Hematopoietic multipotent progenitor cell treated with erythropoietin and hydrocortisone succinate and interleukin-3 and kit ligand, for 17 days (in vitro differentiated cells): ENCODE results near the gene RPUSD3.
A peak's percentile ranks its signal among the peaks of the same experiment; 100 is the strongest.
"Not testable (repeated sequence)": the region's sequence is repeated elsewhere in the genome, so short reads cannot be mapped to it uniquely, and the experiment has no call there.

Source experiments
- DNase-seq: peaks from one replicate; pipeline ENCODE4 v3.0.0-alpha.2; 2015; ENCODE audit warnings: low spot score

Gene RPUSD3

DNA sequence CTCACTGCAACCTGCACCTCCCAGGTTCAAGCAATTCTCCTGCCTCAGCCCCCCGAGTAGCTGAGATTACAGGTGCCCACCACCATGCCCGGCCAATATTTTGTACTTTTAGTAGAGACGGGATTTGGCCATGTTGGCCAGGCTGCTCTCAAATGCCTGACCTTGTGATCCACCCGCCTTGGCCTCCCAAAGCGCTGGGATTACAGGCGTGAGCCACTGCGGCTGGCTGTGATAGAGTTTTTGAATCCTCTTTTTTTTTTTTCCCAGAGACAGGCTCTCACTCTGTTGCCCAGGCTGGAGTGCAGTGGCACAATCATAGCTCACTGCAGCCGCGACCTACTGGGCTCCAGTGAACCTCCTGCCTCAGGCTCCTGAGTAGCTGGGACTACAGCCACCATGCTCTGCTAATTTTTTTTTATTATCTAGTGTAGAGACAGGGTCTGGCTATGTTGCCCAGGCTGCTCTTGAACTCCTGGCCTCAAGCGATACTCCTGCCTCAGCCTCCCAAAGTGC lies 21.4 kb upstream of the RPUSD3 start:
- not testable (repeated sequence) for DNase-seq

DNA sequence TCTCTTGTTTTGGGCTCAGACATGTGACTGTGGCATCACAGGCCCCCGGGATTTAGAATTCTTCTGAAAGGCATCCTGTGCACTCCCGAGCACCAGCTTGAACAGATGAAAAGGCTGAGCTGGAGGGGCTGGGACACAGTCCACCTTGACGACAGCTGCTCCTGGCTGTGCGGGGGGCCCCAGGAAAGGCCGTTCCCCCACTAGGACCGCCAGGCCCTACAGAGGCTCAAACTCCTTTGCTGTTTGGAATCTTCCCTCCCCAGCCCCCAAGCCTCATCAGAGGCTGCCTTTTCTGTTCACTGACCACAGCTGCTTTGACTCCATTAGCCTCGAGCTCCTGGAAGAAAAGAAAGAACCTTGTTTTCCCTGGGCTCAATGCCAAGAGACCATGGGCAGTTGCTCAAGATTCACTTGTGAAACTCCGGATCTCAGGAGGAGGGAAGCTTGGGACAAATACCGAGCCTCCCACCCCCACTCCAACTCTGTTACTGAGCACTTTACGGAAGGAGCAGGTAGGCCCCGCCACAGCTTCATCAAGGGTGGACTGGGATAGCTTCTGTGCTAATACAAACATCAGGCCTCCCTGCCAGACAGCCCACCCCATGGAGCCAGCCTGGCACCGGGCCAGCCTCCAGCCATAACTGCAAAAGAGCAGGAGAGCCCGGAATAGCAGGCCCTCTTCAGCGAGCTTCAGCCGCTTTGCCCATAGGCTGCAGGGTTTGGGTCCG lies 20.6 kb upstream of the RPUSD3 start:
- DNase-seq = no peak

DNA sequence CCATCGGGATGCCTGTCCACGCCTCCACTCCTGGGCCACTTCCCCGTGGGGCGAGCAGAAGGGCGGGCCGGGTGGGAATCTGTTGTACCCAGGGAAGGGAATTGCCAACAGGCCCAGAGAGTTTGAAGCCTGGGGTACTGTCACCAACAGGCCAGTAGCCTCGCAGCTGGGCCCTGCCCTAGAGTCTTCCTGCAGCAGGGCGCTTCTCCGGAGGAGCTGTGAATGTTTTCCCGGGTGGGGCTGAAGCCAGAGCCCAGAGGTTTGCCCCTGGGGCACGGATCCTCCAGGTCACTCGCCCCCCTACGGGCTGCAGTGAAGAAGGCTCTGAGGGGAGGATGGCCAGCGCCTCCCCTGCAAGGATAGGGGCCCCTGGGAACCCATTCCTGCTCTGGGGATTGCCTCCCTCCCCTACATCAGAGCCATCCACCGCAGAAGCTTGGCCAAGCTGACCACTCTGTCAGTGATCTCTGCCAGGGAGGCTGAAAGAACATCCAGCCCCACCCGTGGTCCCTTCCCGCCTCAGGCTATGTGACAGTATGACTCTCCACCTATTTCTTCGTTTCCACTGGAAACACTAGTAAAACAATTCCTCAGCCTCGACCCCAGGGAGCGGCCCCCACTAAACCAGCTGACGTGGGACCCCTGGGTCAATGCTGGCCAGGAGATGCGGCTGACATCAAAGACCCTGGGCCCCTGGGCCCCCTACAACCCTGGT lies 19.4 kb upstream of the RPUSD3 start:
- no peak for DNase-seq

DNA sequence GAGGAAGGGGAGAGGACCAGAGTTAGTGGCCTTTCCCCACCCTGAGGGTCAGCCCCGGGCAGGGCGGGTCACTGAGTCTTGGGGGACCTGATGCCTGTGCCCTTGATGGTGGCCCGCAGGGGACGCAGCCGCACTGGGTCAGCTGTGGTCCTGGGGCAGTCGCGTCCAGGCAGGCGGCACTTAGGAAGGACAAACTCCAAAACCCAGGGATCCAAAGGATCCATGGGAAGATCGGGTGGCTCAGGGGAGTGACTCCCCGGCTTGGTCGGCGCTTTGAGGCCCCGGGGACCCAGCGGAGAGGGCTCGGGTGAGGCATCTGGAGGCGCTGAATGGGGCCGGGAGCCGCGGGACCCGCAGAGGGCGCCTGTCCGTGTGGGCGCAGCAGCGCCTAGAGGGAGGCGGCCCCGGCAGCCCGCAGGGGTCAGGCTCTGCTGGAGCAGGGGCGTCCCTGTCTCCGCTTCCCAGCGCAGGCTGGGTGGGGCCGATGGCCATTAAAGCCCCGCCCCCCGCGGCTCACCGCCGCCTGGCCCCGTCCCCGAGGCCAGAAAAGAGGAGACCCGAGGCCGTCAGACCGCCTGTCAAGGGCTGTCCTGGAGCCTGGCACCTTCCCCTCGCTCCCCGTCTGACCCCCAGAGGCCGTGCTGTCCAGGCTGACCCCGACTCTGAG lies 18.7 kb upstream of the RPUSD3 start:
- no peak for DNase-seq

DNA sequence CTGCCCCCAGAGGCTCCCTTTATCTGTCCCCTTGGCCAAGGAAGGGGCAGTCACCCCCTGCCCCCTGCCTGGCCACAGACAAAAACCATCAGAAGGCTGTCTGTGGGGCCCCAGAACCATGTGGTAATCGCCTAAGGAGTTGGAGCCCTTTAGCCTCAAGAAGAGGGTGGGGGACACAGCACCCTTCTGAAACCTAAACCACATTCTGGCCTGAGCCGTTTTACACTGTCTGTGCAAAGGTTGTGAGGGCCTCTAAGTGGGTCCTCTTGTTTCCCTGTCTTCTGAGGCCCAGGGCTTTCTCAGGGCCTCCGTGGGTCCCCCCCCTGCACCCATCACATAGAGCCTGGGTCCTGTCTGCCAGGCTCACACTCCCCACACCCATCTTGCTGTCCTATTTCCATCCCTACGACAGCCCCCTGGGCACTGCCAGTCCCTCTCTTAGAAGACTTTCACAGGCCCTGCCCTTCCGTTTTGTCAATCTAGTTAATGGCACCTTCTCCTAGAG lies 17.9 kb upstream of the RPUSD3 start:
- DNase-seq = no peak

DNA sequence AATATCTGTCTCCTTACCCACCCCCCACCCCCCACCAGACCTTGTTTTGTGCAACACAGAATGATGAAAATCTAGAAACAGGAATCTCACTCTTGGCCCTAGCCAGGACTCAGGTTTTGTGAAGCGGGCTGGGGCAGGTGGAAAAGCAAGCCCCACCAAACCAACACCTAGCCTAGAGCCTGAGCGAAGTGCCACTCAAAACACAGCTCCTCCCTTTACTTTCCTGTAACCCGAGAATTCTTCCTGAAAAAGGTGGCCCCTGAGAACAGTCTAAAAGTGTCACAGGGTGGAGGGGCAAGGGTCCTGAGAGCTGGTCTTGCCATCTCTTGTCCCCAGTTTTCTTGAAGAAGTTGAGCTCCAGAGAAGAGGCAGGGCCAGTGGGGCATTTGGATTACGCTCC lies 17.4 kb upstream of the RPUSD3 start:
- no peak for DNase-seq

DNA sequence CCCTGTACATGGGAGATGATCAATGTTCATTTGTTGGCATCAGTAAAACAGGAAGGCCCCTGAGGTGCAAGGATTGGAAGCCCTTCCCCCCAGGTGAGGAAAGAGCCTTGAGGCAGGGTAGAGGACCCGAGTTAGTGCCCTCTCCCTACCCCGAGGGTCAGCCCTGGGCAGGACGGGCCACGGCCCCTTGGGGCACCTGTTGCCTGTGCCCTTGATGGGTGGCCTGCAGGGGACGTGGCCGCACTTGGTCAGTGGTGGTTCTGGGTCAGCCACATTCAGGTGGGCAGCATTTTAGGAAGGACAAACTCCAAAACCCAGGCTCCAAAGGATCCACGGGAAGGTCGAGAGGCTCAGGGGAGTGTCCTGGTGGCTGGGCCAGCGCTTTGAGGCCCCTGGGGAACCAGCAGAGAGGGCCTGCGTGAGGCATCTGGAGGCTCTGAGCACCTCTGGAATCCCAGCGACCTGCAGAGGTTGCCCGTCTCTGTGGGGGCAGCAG lies 15.8 kb upstream of the RPUSD3 start:
- DNase-seq = no peak

DNA sequence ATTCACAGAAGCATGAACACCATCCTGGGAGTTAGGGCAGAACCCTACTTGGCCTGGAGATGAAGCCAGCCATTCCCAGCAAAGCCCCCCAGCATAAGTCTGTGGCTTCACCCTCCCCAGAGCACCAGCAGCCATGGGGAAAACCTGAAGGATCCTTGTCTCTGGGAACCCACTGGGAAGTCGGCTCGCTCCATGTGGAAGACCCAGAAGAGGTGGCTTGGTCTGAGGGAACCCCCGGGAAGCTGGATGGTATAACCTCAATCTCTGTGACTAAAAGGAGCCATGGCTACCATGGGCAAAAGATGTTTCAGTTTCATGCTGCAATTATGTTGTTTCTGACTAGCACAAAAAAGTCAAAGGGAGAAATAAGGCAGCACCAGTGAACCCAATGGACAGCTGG lies 11.8 kb upstream of the RPUSD3 start:
- DNase-seq = no peak

DNA sequence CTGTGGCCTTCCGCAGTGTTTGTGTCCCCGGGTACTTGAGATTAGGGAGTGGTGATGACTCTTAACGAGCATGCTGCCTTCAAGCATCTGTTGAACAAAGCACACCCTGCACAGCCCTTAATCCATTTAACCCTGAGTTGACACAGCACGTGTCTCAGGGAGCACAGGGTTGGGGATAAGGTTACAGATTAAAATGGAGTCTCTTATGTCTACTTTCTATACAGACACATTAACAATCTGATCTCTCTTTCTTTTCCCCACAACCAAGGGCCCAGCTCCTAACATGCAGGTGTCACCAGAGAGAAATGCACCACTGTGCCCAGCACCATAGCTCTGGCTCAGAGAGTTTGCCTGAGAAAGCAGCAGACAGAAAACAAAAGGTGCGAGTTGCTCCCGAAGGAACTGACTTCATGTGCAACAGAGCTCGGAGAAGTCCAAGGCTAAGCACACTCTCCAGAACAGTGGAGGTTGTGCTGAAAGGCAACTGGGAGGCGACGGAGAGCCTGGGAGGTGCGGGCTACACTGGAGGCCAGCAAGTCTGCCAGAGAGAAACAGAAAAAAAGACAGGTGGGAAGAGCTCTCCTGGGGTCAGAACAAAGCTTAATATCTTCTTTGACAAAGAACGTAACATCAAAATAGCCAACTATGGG lies 10.6 kb upstream of the RPUSD3 start:
- DNase-seq = not testable (repeated sequence)

DNA sequence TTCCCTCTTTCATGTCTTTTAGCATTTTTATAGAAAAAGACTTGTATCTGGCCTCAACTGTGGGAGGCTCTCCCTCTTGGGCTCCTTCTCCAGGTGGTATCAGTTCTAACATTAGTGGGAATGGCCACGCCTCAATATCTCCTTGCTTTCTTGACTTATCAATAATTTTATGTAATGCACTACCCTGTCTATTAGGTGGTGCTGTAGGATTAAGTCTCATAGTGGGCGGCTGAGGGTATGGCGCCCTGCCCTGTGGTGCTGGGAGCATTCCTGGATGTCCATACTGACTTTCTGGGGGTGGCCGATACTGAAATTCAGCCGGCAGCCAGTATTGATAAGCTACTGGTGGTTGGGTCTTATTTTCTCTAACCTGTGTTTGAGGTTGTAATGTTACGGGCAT lies 8.7 kb upstream of the RPUSD3 start:
- no peak for DNase-seq

DNA sequence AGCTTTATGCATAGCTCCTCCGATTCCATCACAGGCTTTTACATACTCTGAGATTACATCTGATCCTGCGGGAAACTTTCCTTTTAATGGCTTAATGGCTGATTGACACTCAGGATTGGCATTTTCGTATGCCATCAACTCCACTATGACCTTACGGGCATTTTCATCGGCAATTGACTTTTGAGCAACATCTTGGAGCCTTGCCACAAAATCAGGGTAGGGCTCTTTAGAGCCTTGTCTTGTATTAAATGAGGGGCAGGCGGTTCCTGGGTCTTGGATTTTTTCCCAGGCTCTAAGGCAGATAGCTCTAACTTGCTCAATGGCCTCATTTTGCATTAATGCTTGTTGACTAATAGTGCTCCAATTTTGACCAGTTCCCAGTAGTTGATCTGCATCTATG lies 8.1 kb upstream of the RPUSD3 start:
- DNase-seq = not testable (repeated sequence)

DNA sequence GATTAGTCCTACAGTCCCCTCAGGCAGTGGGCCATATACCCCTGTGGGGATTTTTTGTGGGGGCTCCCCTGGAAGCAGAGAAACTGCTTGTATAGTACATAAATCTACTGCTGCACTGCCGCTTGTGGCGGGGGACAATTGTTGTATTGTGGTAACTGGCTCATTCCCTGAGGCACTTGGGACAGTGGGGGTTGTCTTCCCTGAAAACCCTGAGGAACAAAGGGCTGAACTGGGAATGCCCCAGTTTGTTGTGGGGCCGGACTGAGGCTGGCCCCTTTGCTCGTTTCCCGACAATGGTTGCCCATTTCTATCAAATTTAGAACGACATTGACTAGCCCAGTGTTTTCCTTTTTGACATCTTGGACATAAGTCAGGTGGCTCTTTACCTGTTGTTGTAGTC lies 7.6 kb upstream of the RPUSD3 start:
- not testable (repeated sequence) for DNase-seq

DNA sequence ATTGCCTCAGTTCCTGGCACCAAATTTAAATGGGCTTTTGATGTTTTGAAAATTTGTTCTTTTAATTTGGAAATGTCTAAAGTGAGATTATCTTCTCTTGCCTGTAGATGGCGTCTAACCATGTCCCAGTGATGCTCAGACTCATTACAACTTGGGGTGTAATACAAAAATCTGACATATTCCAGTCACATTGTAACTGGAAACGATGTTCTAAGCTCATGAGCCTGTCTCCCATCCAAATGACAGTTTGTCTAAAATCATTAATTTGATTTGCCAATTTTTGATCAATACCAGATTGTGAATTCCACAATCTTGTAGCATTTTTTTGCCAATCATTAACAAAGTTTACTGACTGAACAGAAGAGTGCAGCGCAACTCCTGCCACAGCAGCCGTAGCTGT lies 5.1 kb upstream of the RPUSD3 start:
- DNase-seq = peak; percentile 38

DNA sequence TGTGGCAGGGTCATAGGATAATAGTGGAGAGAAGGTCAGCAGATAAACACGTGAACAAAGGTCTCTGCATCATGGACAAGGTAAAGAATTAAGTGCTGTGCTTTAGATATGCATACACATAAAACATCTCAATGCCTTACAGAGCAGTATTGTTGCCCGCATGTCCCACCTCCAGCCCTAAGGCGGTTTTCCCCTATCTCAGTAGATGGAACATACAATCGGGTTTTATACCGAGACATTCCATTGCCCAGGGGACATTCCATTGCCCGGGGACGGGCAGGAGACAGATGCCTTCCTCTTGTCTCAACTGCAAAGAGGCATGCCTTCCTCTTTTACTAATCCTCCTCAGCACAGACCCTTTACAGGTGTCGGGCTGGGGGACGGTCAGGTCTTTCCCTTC lies 4.1 kb upstream of the RPUSD3 start:
- not testable (repeated sequence) for DNase-seq

DNA sequence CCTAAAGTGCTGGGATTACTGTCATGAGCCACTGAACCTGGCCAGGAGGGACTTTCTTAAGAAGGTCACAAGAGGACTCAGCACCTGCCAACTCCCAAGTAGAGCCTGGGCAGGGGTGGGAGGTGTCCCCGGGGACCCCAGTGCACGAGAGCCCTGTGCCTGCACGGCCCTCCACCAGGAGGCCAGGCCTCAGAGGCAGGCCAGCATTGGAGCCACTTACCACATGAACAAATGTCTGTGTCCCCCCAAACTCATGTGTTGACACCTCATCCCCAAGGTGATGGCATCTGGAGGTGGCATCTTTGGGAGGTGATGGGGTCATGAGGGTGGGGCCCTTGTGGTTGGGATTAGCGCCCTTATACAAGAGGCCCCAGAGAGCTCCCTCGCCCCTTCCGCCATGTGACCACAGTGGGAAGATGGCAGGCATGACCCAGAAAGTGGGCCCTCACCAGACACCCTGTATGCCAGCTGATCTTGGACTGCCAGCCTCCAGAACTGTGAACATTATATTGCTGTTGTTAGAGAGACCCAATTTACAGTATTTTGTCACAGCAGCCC lies 3.2 kb upstream of the RPUSD3 start:
- DNase-seq = no peak

DNA sequence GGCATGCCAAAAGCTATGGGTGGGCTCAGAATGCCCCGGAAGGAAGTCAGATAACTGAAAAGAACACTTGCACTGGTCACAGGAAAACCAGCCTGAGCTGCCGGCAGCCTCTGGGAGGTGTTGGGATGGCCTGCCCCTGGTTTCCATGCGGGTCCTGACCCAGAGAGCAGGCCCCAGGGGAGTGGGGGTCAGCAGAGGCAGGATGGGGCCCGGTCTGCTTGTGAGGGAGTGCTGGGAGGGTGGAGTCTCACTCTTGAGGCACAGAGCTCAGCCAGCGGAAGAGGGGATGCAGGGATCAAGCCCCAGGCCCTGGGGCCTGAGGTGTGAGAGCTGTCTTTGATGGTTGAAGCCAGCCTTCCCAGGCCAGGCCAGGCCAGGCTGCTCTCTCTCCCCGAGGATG lies 2.4 kb upstream of the RPUSD3 start:
- no peak for DNase-seq

DNA sequence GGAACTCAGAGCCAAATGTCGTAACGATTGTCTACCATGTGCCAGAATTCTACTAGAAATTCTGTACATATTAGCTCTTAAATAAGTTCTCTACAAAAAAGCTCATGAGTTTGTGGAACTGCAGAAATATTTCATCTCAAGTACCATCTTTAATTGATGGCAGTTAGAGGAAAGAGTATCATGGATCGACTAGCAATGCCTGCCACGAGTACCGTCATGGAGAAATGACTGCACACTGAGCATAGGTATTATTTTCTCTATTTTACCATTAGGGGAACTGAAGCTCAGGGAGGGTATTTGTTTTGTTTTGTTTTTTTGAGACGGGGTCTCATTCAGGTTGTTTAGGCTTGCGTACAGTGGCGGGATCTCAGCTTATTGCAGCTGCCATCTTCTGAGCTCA lies 2.8 kb downstream of the RPUSD3 start:
- DNase-seq = no peak

DNA sequence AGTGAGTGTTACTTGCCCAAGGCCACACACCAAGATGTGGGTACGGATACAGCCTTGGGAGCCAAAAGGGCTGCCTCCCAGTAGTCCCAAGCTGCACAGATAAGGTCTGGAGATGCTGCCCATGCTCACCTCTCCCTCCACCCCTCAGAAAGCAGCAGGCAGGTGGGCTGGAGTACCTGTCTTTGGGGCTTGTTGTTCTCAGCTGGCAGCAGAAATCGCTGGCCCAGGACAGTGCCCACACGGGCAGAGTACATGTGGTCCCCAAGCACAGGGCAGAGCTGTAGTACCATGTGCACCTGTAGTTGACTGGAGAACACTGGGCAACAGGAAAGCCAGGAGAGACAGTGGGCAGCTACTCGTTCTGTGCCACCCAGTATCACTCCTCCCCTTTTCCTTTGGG lies 5.0 kb downstream of the RPUSD3 start:
- no peak for DNase-seq

DNA sequence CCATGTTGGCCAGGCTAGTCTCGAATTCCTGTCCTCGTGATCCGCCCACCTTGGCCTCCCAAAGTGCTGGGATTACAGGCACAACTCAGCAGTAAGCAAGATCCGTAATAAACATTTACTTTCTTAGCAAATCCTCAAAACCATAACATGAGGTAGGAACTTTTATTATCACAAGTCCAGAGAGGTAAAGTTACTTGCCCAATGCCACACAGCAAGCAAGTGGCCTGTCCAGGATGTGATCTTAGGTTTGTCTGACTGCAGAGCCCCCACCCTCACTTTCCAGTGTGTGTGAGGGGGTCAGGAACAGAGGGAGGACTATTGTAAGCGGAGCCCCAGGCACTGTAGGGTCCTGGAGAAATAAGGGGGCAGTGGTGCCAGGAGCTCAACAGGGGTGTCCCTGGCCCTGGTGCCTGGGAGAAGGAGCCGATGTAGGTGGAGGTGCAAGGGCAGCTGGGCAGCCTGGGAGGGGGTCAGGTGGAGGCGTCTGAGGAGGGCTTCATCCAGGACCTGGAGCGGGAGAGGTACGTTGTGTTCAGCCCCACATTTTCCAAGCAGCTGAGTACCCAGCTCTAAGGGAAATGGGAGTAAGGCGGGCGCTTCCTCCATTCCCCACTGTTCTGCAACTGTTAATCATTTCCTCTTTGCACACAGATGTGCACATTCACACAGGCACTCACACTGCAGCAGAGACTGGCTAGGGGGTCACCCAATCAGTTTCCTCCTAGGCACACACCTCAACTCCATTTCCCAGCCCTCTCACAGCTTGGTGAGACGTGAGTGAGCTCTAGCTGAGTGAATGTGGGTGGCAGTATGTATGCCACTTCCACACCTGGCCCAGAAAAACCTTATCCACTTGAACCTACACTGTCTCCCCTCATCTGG lies 5.9 kb downstream of the RPUSD3 start:
- DNase-seq = no peak

DNA sequence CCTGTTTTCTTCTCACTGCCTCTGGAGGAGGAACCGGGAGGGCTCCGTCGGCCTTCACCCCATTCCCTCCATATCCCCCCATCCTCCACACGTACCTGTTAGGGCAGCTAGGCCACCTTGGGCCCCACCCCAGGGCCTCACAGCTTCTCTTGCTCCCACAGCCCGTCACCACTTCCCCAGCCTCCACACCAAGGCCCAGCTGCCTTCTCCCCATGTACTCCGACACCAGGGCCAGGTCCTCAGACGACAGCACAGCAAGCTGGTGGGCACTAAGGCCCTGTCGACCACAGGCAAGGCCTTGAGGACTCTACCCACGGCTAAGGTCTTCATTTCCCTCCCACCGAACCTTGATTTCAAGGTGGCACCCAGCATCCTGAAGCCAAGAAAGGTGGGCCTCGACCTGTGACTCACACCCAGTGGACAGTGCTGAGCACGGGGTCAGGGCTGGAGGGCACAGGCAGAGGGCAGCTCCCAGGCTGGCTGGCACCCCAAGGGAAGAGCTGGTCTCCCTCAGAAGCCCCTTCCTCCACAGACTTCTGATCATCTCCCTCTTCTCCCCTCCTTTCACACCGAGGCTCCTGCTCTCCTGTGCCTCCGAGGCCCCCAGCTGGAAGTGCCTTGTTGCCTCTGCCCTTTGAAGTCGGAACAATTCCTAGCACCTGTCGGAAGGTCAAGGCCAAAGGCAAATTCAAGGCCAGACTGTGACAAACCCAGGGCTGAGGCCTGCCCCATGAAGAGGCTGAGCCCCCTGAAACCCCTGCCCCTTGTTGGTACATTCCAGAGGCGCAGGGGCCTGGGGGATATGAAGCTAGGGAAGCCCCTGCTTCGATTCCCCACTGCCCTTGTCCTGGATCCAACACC lies 9.1 kb downstream of the RPUSD3 start:
- no peak for DNase-seq
